Measurements from ENCODE around the gene ARID4A.
A peak's percentile ranks its signal among the peaks of the same experiment; 100 is the strongest.
"Not testable (repeated sequence)": the region's sequence is repeated elsewhere in the genome, so short reads cannot be mapped to it uniquely, and the experiment has no call there.

The ARID4A gene

DNA sequence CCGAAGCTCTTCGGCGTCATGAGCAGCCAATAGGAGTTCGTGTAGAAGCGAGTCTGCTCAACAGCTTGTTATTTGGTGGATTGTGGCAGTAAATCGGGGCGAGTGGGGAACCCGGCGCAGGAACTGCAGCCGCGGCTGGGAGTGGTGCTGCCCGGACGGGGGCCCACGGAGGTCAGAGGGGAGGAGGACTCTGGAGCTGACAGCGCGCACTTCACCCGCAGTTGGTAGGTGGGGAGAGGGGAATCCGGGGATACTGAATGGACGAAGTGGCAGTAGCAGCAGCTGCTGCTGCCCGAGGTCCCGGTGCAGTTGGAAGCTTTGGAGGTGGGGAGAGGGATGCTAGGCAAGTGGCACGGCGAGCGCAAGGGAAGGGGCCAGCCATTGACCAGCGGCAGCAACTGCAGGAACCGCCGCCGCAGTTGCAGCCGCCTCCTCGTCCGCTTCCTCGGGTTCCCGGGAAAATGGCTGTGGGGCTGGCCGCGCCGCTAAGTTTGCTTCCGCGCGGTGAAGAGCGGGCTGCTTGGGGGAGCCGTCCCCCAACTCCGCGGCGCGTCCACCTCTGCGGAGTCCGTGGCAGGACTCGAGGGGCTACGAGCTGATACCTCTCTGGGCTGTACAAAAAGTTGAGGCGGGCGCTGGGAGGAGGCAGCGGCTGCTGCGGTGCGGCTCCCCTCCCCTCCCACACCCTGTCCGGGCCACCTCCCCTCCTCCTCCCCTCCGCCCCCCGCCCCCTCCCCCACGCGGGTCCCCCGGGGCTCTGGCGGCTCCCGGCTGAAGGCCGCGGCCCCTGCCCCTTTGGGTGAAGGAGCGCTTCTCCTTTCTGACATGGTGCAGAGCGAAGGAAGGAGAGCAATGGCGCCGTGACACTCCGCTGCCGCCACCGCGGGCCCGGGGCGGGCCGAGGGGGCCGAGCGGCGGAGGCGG, at the start of gene ARID4A:
Gene ARID4A (plus strand): TSS at position 79 of the 924 bp plus-strand sequence. CDS start 1,300 bp downstream, outside the sequence.
- no peak for DNase-seq

DNA sequence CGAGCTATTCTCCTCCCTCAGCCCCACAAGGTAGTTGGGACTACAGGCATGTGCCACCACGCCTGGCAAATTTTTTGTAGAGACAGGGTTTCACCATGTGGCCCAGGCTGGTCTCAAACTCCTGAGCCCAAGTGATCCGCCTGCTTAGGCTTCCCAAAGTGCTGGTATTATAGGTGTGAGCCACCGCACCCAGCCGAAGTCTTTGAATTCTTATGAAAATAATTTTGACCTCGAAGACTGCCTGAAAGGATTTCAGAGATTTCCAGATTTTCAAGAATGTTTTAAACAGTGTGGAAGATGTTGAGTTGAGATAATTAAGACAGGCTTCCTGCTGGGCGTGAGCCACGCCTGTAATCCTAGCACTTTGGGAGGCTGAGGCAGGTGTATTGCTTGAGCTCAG, 48.7 kb upstream of the ARID4A start:
- no peak for DNase-seq

DNA sequence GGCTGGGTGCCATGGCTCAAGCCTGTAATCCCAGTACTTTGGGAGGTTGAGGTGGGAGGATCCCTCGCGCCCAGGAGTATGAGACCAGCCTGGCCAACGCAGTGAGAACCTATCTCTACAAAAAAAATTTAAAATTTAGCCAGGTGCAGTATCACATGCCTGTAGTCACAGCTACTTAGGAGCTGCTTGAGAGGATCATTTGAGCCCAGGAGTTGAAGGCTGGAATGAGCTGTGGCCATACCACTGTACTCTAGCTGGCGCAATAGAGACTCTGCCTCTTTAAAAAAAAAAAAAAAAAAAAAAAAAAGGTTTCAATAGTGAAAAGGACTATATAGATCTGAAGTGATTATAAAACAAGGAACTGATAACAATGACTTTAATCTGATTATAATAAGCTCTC, 40.2 kb upstream of the ARID4A start:
- no peak for DNase-seq

DNA sequence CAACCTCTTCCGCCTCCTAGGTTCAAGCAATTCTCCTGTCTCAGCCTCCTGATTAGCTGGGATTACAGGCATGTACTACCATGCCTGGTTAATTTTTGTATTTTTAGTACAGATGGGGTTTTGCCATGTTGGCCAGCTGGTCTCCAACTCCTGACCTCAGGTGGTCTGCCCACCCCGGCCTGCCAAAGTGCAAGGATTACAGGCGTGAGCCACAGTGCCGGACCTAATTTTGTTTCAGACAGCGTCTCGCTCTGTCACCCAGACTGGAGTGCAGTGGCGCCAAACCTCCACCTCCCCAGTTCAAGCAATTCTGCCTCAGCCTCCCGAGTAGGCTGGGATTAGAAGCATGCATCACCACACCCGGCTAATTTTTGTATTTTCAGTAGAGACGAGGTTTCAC, 36.4 kb upstream of the ARID4A start:
- not testable (repeated sequence) for DNase-seq

GRCh38 chr14:58265401-58265800, 33.0 kb upstream of the ARID4A start:
- DNase-seq, result no peak

- DNase-seq, result no peak
Measured at GRCh38 chr14:58270628-58271027, 27.7 kb upstream of the ARID4A start.

- DNase-seq, result peak in 1 of 2 experiments; percentile 31
Measured at GRCh38 chr14:58272588-58273372, 25.6 kb upstream of the ARID4A start.

DNA sequence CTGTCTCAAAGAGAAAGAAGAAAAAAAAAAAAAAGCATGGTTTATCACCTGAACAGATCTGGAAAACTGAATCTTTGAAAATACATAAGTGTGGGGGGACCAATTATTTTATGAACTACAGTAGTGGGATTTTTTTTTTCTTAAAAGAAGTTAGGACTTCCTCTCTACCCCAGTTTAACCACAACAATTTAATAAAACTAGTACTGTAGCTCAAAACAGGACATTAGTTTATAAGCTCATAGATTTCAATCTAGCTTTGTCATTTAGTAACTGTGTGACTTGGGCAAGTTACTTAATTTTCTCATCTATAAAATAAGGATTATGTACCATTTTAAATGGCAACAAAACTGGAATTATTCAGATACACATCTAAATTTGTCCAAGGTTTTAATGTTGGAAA, 23.5 kb upstream of the ARID4A start:
- no peak for DNase-seq

DNA sequence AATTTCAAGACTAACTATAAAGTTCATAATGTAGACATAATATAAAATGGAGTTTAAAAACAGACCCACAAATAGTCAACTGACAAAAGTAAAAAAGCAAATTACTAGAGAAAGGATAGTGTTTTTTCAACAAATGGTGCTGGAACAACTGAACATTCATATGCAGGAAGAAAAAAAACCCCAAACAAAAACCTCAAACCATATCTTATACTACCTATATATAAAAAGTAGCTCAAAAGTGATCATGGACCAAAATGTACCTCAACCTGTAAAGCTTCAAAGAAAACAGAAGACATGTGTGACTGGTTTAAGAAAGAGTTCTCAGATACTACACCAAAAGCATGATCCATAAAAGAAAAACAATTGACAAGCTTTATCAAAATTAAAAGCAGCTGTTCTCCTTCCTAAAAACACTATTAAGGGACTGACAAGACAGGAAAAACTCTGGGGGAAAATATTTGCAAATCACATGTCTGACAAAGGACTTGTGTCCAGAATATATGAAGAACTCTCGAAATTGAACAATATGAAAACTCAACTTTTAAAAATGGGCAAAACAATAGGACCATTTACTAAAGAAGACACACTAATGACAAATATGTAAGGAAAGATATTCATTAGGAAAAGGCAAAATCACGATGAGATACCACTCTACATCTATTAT, 22.7 kb upstream of the ARID4A start:
- no peak for DNase-seq

- DNase-seq, result no peak
Measured at GRCh38 chr14:58276208-58276607, 22.1 kb upstream of the ARID4A start.

- no peak for DNase-seq
Measured at GRCh38 chr14:58278177-58278576, 20.2 kb upstream of the ARID4A start.

DNA sequence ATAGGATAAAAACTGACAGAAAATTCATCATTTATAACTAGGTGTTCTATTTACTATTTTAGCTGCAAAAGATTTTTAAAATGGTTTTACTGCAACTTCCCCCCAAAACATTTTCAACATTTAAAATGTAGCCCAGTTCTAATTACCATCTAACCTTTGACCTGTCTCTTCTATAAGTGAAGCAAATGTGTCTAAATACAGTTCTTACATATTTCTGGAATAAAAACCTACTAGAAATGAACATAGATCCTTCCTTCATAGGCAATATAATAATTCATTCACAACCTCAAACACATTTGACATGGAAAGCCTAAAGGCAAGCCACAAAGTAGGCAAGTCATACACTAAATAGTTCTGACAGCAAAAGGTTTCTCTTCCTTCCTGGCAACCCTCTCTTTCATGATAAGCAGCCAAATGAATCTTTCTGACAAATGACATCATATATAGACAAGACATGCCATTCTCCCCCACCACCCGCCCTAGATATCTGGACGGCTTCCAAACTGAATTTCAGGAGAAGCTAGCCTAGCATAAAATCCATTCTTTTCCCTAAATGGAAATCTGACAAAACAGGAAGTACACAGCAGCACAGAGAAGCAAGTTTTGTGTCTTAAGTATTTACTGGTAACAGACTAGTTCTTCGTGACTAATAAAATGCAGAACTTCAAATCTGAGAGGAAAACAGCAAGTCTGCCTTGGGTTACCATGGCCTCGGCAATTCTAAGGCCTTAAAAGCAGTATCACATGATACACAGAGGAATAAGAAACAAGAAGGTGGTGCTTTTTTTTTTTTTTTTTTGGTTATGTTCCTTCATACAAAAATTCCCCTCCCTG, 17.2 kb upstream of the ARID4A start:
- DNase-seq, result no peak

- DNase-seq, result no peak
Measured at GRCh38 chr14:58281969-58282368, 16.4 kb upstream of the ARID4A start.

DNA sequence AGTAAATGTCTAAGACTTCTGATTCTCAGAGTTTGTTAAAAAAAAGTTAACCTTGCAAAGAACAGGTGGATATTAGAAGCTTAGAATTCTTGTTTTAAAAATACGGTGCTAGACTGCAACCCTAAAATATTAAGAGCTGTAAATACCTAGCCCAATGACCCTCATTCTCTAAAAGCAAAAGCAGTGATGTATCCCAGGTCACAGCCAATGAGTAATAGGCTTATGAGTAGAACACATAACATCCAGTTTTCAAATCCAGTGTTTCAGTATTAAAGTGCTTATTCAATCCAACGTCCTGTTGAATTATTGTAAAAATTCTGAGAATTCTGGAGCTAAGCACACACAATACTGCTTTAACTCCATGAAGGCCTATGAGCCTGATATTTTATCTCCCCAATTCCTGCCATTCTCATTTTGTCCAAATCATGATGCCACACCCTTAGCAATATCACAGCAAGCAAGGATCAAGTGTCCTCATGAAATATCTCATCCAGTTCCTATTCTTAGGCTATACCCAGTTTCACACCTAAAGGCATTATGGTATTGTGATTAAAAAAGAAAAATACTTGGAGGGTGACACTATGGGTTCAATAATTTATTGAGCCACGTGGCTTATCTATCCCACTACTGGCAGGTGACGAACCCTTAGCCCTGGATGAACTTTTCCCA, 15.3 kb upstream of the ARID4A start:
- no peak for DNase-seq

DNA sequence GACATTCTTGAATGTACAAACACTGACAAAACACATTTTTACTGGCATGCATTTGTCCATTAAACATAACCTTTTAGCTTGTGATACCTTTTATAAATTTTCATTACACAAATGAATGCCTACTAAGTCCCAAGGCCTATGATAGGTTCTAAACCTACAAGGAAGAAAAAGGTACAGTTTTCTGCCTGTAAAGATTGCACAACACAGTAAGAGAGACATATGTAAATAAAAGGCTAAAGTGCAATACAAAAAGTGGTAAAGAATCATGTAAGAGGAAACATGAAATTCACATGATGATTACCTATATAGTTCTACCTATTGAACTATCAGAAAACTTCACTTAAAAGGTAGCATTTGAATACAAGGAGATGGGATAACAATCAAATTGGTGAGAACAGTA, 14.6 kb upstream of the ARID4A start:
- DNase-seq, result no peak

DNA sequence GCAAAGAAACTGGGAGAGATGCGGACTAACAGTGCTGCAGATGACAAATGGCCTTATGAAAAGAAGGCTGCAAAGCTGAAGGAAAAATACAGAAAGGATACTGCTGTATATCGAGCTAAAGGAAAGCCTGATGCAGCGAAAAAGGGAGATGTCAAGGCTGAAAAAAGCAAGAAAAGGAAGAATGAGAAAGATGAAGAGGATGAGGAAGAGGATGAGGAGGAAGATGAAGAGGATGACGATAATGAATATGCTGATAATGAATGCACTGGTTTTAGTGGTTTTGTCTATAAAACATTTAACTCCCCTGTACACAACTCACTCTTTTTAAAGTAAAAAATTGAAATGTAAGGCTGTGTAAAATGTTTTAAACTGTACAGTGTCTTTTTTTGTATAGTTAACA, 13.2 kb upstream of the ARID4A start:
- DNase-seq, result no peak

DNA sequence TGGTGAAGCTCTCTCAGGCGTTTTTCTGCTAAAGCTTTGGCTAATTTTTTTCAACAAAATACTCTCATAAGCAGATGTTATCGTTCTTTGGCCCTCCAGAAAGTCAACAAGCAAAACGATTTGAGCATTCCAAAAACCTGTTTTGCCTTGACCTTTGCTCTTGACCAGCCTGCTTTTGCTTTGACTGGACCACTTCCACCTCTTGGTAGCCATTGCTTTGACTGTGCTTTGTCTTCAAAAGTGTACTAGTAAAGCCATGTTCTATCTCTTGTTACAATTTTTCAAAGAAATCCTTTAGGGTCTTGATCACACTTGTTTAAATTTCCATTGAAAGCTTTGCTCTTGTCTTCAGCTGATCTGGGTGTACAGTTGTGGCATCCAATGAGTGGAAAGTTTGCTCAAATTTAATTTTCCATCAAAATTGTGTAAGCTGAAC, 10.7 kb upstream of the ARID4A start:
- no peak for DNase-seq

DNA sequence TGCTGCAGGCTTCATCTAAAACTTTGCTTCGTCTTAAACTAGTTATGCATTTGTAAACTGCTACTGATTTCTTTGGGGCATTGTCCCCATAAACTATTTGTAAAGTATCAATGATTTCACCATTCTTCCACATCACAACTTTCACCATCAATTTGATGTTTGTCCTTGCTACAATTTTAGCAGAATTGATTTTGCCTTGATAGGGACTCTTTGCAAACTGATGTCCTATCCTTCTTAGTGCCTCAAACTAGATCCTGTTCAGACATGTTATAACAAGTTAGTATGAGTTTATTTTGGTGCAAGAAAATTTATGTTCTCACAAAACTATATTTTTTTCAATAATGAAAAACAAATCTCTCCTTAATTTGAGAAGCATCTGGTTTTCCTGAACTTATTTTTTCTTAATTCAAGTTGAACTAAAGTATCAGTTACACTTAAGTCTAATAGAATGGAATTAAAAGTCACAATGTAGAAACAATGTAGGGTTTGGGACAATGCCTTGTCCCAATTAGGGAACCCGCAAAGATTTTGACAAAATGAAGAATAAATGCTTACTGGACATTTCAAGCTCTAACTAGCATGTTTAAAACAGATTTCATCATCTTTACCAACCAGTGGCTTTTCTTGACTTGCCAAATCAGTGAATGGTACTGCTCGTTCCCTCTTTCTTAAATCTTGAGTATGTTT, 10.1 kb upstream of the ARID4A start:
- no peak for DNase-seq

DNA sequence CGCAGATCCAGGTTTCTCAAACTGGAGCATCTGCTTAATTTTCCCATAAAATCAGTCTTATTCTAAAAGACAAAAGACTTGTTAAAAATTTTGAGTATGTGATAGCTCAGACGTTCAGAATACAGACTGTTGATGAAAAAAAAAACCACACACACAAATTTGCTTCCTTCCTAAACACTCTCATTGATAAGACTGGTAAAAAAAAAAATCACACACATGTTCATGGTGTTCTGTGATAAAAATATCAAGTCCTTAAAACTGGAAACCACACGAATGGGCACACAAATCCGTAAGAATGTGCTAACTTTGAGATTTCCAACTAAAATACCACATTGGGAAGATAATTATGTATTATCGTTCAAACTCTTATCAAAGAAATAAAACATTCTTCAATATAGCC, 6.7 kb upstream of the ARID4A start:
- no peak for DNase-seq

DNA sequence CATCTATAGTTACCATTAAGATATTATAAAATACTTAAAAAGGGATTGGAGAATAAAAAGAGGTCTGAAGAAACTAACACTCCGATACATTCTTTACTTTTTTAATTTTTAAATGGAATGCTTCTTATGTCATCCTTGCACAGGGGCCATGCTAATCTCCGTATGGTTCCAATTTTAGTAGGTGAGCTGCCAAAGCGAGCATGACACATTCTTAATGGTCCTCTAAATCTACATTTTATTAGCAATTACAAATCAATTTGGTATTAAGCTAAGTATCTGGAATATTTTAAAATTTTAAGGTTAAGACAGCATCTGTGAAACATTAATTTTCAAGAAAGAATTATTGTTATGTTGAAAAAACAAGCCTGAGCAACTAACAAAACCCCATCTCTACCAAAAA, 6.2 kb upstream of the ARID4A start:
- DNase-seq, result no peak

- no peak for DNase-seq
Measured at GRCh38 chr14:58294201-58294600, 4.2 kb upstream of the ARID4A start.
